ENCODE measurements around the gene HEBP1. TPM values are rescaled to one million over a fixed set of nuclear protein-coding genes. Genes with fewer than 3 reads are reported as not detected.

HEBP1 gene
- total RNA-seq, 2 donors from 2014 or later = 28.3 to 30.4 TPM

GRCh38 chr12:13033476-13033875 is 33.4 kb upstream of the HEBP1 start:
- no peak overlapping the region for H3K27ac Mint-ChIP-seq
- ATAC-seq (replicated peaks in 1 of 2) (no peak), DNase-seq (no peak)
- no peak overlapping the region for H3K4me3 Mint-ChIP-seq
- no peaks in the 10 kb centered on the region for H3K27me3 Mint-ChIP-seq (ENCODE audit: low read depth)
- no peaks in the 10 kb centered on the region for H3K36me3 Mint-ChIP-seq (ENCODE audit: insufficient read depth in 2 of 2)
- no peaks in the 10 kb centered on the region for H3K9me3 Mint-ChIP-seq
- H3K4me1 Mint-ChIP-seq (ENCODE audit: low read depth) = no peaks in the 10 kb centered on the region

GRCh38 chr12:13032164-13032563 is 32.1 kb upstream of the HEBP1 start:
- no peak overlapping the region for H3K27ac Mint-ChIP-seq
- DNase-seq (no peak), ATAC-seq (replicated peaks in 1 of 2) (peak in 1 of 2 donors; percentile 47)
- H3K36me3 Mint-ChIP-seq (ENCODE audit: insufficient read depth in 2 of 2) = no peaks in the 10 kb centered on the region
- H3K9me3 Mint-ChIP-seq = no peaks in the 10 kb centered on the region
- no peak overlapping the region for H3K4me3 Mint-ChIP-seq
- no peaks in the 10 kb centered on the region for H3K4me1 Mint-ChIP-seq (ENCODE audit: low read depth)
- no peaks in the 10 kb centered on the region for H3K27me3 Mint-ChIP-seq (ENCODE audit: low read depth)

GRCh38 chr12:13030541-13031291 is 30.7 kb upstream of the HEBP1 start:
- H3K27ac Mint-ChIP-seq = no peak overlapping the region
- ATAC-seq (replicated peaks in 1 of 2) = no peak
- H3K36me3 Mint-ChIP-seq (ENCODE audit: insufficient read depth in 2 of 2) = no peaks in the 10 kb centered on the region
- no peaks in the 10 kb centered on the region for H3K4me1 Mint-ChIP-seq (ENCODE audit: low read depth)
- no peaks in the 10 kb centered on the region for H3K9me3 Mint-ChIP-seq
- no peak for DNase-seq
- no peak overlapping the region for H3K4me3 Mint-ChIP-seq
- no peaks in the 10 kb centered on the region for H3K27me3 Mint-ChIP-seq (ENCODE audit: low read depth)

- Mint-ChIP-seq H3K4me3 (no peak overlapping the region), H3K9me3 (no peaks in the 10 kb centered on the region), H3K27me3 (ENCODE audit: low read depth) (no peaks in the 10 kb centered on the region), H3K27ac (no peak overlapping the region), H3K4me1 (ENCODE audit: low read depth) (no peaks in the 10 kb centered on the region), H3K36me3 (ENCODE audit: insufficient read depth in 2 of 2) (no peaks in the 10 kb centered on the region)
- DNase-seq = no peak
- no peak for ATAC-seq (replicated peaks in 1 of 2)
These were observed 28.9 kb upstream of the HEBP1 start for GRCh38 chr12:13028825-13029570.

GRCh38 chr12:13027508-13027907 is 27.4 kb upstream of the HEBP1 start:
- no peak overlapping the region for H3K27ac Mint-ChIP-seq
- no peak overlapping the region for H3K4me3 Mint-ChIP-seq
- DNase-seq = no peak
- H3K36me3 Mint-ChIP-seq (ENCODE audit: insufficient read depth in 2 of 2) = no peaks in the 10 kb centered on the region
- H3K27me3 Mint-ChIP-seq (ENCODE audit: low read depth) = no peaks in the 10 kb centered on the region
- no peaks in the 10 kb centered on the region for H3K4me1 Mint-ChIP-seq (ENCODE audit: low read depth)
- no peaks in the 10 kb centered on the region for H3K9me3 Mint-ChIP-seq
- no peak for ATAC-seq (replicated peaks in 1 of 2)

- ATAC-seq (replicated peaks in 1 of 2) (no peak), DNase-seq (no peak)
- no peak overlapping the region for H3K4me3 Mint-ChIP-seq
- H3K4me1 Mint-ChIP-seq (ENCODE audit: low read depth) = no peaks in the 10 kb centered on the region
- H3K27ac Mint-ChIP-seq = no peak overlapping the region
- no peaks in the 10 kb centered on the region for H3K9me3 Mint-ChIP-seq
- no peaks in the 10 kb centered on the region for H3K27me3 Mint-ChIP-seq (ENCODE audit: low read depth)
- H3K36me3 Mint-ChIP-seq (ENCODE audit: insufficient read depth in 2 of 2) = no peaks in the 10 kb centered on the region
These were observed 27.0 kb upstream of the HEBP1 start for GRCh38 chr12:13027032-13027431.

GRCh38 chr12:13026286-13026685 is 26.2 kb upstream of the HEBP1 start:
- Mint-ChIP-seq H3K27ac (no peak overlapping the region), H3K9me3 (no peaks in the 10 kb centered on the region), H3K27me3 (ENCODE audit: low read depth) (no peaks in the 10 kb centered on the region), H3K36me3 (ENCODE audit: insufficient read depth in 2 of 2) (no peaks in the 10 kb centered on the region), H3K4me3 (no peak overlapping the region), H3K4me1 (ENCODE audit: low read depth) (no peaks in the 10 kb centered on the region)
- ATAC-seq (replicated peaks in 1 of 2) (no peak), DNase-seq (no peak)

GRCh38 chr12:13024531-13024916 is 24.5 kb upstream of the HEBP1 start:
- Mint-ChIP-seq H3K27me3 (ENCODE audit: low read depth) (no peaks in the 10 kb centered on the region), H3K27ac (no peak overlapping the region), H3K4me1 (ENCODE audit: low read depth) (no peaks in the 10 kb centered on the region), H3K9me3 (no peaks in the 10 kb centered on the region), H3K36me3 (ENCODE audit: insufficient read depth in 2 of 2) (no peaks in the 10 kb centered on the region), H3K4me3 (no peak overlapping the region)
- no peak for ATAC-seq (replicated peaks in 1 of 2)
- no peak for DNase-seq

GRCh38 chr12:13023811-13024530 is 23.9 kb upstream of the HEBP1 start:
- ATAC-seq (replicated peaks in 1 of 2) (no peak), DNase-seq (no peak)
- H3K27ac Mint-ChIP-seq = no peak overlapping the region
- no peaks in the 10 kb centered on the region for H3K4me1 Mint-ChIP-seq (ENCODE audit: low read depth)
- no peaks in the 10 kb centered on the region for H3K27me3 Mint-ChIP-seq (ENCODE audit: low read depth)
- H3K4me3 Mint-ChIP-seq = no peak overlapping the region
- no peaks in the 10 kb centered on the region for H3K9me3 Mint-ChIP-seq
- H3K36me3 Mint-ChIP-seq (ENCODE audit: insufficient read depth in 2 of 2) = no peaks in the 10 kb centered on the region

GRCh38 chr12:13022851-13023271 is 22.8 kb upstream of the HEBP1 start:
- DNase-seq = no peak
- Mint-ChIP-seq H3K4me1 (ENCODE audit: low read depth) (no peaks in the 10 kb centered on the region), H3K9me3 (no peaks in the 10 kb centered on the region), H3K27me3 (ENCODE audit: low read depth) (no peaks in the 10 kb centered on the region), H3K36me3 (ENCODE audit: insufficient read depth in 2 of 2) (no peaks in the 10 kb centered on the region), H3K27ac (no peak overlapping the region), H3K4me3 (no peak overlapping the region)
- no peak for ATAC-seq (replicated peaks in 1 of 2)

- Mint-ChIP-seq H3K4me3 (no peak overlapping the region), H3K27me3 (ENCODE audit: low read depth) (no peaks in the 10 kb centered on the region), H3K4me1 (ENCODE audit: low read depth) (no peaks in the 10 kb centered on the region), H3K36me3 (ENCODE audit: insufficient read depth in 2 of 2) (no peaks in the 10 kb centered on the region), H3K27ac (no peak overlapping the region), H3K9me3 (no peaks in the 10 kb centered on the region)
- DNase-seq (no peak), ATAC-seq (replicated peaks in 1 of 2) (no peak)
These were observed 11.0 kb upstream of the HEBP1 start for GRCh38 chr12:13011098-13011497.

GRCh38 chr12:13008741-13009380 is 8.8 kb upstream of the HEBP1 start:
- no peak overlapping the region for H3K27ac Mint-ChIP-seq
- ATAC-seq (replicated peaks in 1 of 2) (no peak), DNase-seq (no peak)
- no peaks in the 10 kb centered on the region for H3K4me1 Mint-ChIP-seq (ENCODE audit: low read depth)
- H3K4me3 Mint-ChIP-seq = no peak overlapping the region
- no peaks in the 10 kb centered on the region for H3K36me3 Mint-ChIP-seq (ENCODE audit: insufficient read depth in 2 of 2)
- H3K9me3 Mint-ChIP-seq = no peaks in the 10 kb centered on the region
- no peaks in the 10 kb centered on the region for H3K27me3 Mint-ChIP-seq (ENCODE audit: low read depth)
